Pericardium fibroblast (primary cell): ENCODE data around the gene CYP4F8. TPM values are rescaled to one million over a fixed set of nuclear protein-coding genes. Genes with fewer than 3 reads are reported as not detected.

Experiments
- total RNA-seq: library from RNA; depleted of rRNA; stranded (reverse); fragments of >200 nt; gene quantifications from 2 replicates; pipeline ENCODE4 v1.2.3, GENCODE V29; 2015

The CYP4F8 gene, protein sequence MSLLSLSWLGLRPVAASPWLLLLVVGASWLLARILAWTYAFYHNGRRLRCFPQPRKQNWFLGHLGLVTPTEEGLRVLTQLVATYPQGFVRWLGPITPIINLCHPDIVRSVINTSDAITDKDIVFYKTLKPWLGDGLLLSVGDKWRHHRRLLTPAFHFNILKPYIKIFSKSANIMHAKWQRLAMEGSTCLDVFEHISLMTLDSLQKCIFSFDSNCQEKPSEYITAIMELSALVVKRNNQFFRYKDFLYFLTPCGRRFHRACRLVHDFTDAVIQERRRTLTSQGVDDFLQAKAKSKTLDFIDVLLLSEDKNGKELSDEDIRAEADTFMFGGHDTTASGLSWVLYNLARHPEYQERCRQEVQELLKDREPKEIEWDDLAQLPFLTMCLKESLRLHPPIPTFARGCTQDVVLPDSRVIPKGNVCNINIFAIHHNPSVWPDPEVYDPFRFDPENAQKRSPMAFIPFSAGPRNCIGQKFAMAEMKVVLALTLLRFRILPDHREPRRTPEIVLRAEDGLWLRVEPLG
- not detected in 2 replicates for total RNA-seq

DNA sequence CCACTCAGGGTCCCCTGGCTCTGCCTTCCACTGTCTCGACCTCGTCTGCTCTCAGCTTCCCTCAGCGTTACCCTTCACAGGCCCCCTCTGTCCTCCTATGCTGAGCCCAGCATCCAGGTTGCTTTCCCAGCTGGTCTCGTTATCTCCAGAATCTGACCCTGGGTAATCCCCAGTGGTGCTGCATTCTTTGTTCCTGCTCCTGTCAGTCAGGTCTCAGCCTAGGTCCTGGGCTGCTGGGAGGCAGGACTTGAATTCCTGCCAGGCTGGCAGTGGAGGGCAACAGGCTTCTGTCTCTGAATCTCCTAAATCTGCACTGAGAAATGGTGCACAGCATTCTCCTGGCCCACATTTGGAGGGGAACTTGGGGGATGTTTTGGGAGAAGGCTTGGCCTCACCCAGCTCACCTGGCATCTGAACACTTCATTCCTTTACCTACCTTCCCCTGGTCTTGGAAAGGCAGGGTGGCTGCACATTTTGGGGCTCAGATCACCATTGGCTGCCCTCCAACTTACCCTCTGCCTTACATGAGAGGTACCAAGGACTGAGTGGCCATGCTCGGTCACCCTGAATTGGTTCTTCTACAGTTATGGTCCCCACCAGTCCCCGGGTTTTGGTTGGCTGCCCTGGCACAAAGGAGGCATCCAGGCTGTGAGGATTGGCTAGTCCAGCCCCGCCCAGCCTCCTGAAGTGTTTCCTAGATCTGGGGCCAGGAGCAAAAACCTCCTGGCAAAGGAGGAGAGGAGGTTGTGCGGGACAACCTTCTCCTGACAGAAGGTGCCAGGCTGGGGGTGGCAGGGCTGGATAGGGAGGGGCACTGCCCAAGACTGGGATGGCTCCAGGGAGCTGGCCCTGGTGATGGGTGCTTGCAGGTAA lies at the start of gene CYP4F8:
CYP4F8 (plus strand) TSS at position 712 of the 873 bp plus-strand sequence. CDS start 399 bp downstream, outside the sequence.

DNA sequence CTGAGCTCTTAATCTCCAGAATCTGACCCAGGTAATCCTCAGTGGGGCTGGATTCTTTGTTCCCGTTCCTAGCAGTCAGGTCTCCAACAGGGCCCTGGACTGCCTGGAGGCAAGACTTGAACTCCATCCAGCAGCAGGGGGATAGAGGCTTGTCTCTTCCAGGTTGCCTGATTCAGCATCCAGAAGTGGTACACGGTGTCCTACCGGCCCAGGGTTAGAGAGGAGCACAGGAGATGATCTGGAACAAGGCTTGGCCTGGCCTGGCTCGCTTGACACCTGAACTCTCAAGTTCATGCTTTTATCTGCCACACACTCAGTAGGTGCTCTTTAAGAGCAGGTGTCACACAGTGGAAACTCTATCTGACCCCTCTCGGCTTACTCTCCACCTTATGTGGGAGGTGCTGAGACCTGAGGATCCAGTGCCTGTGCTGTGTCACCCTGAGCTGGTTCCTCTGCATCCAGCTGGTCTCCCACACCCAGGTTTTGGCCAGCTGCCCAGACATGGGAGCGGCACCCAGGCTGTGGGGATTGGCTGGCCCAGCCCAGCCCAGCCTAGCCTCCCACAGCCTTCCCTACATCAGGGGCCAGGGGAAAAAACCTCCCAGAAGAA lies 25.4 kb downstream of the CYP4F8 start, which contains the start of gene CYP4F3:
CYP4F3 (plus strand) TSS at position 604 of the 610 bp plus-strand sequence. CDS start 519 bp downstream, outside the sequence.

DNA sequence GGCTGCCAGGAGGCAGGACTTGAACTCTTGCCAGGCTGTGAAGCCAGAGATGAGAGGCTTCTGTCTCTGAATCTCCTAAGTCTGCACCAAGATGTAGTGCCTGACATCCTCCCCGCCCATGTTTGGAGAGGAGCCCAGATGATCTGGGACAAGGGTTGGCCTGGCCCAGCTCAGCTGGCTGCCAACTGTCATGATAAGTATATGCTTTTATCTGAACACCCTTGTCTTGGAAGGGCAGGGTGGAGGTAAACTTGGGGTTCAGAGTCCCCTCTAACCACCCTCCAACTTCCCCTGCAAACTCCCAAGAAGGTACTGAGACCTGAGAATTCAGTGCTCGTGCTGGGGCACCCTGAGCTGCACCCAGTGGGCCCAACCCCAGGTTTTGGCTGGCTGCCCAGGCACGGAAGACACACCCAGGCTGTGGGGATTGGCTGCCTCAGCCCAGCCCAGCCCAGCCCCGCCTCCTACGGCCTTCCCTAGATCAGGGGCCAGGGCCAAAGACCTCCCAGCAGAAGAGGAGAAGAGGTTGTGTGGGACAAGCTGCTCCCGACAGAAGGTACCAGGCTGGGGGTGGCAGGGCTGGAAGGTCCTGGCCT lies 57.7 kb downstream of the CYP4F8 start, which contains the start of gene CYP4F12:
CYP4F12 (plus strand) TSS at position 508 of the 596 bp plus-strand sequence. CDS start 443 bp downstream, outside the sequence.

Other genes starting within 250 kb of the CYP4F8 start
- gene AKAP8, start 235.4 kb upstream of the CYP4F8 start, total RNA-seq = 9.6 and 11.6 TPM in 2 replicates
- 47.7 and 61.4 TPM in 2 replicates for gene AKAP8L, start 196.2 kb upstream of the CYP4F8 start, total RNA-seq
- 33.3 and 37.6 TPM in 2 replicates for gene WIZ, start 165.3 kb upstream of the CYP4F8 start, total RNA-seq
- gene RASAL3, start 150.7 kb upstream of the CYP4F8 start, total RNA-seq = not detected in 2 replicates
- gene PGLYRP2, start 135.7 kb upstream of the CYP4F8 start, total RNA-seq = not detected in 2 replicates
- not detected in 2 replicates for gene CYP4F22, start 106.7 kb upstream of the CYP4F8 start, total RNA-seq
- not detected in 2 replicates for gene CYP4F3, start 25.7 kb downstream of the CYP4F8 start, total RNA-seq
- gene CYP4F12, start 57.9 kb downstream of the CYP4F8 start, total RNA-seq = 0.26 TPM in 1 of 2 replicates, not detected in the other
- not detected in 2 replicates for gene OR10H2, start 112.8 kb downstream of the CYP4F8 start, total RNA-seq
- gene OR10H3, start 122.8 kb downstream of the CYP4F8 start, total RNA-seq = not detected in 2 replicates
- gene OR10H5, start 172.4 kb downstream of the CYP4F8 start, total RNA-seq = not detected in 2 replicates
- not detected in 2 replicates for gene OR10H1, start 200.4 kb downstream of the CYP4F8 start, total RNA-seq